Vagina (tissue), 2 donors: Measurements from ENCODE around the gene PRDM5. TPM values are rescaled to one million over a fixed set of nuclear protein-coding genes. Genes with fewer than 3 reads are reported as not detected.

ENCODE experiments used
- DNase-seq, 2 donors: peaks; one replicate each; pipeline ENCODE4 v3.0.0-alpha.2; 2017; ENCODE audit errors: extremely low spot score in 2 of 2
- H3K27ac ChIP-seq: fragments of 200-600 bp; sonication (generic); one replicate; pipeline ENCODE4 v1.5.1; 2019
- H3K27me3 ChIP-seq: fragments of 200-600 bp; sonication (generic); one replicate; pipeline ENCODE4 v1.5.1; 2019
- H3K36me3 ChIP-seq, 2 donors: fragments of 200-600 bp; sonication (generic); one replicate each; pipeline ENCODE4 v1.5.1; 2017 to 2019
- H3K4me1 ChIP-seq: fragments of 200-600 bp; sonication (generic); one replicate; pipeline ENCODE4 v1.5.1; 2019
- H3K4me3 ChIP-seq, 2 donors: fragments of 200-600 bp; sonication (generic); 1 replicate in 1 of 2; 2 replicates in 1 of 2; pipeline ENCODE4 v1.5.1; 2016 to 2019
- H3K9me3 ChIP-seq: fragments of 200-600 bp; sonication (generic); one replicate; pipeline ENCODE4 v1.5.1; 2019
- CTCF ChIP-seq, 3 experiments: fragments of 450-650 bp in 2 of 3; fragments of 200-600 bp in 1 of 3; sonication (generic) in 1 of 3; IDR thresholded peaks; one replicate each; pipeline ENCODE4 v1.5.1; 2017 to 2019; ENCODE audit warnings: antibody characterized with exemption in 3 of 3, mild to moderate bottlenecking in 2 of 3, moderate library complexity in 2 of 3
- POLR2A ChIP-seq, 2 donors: fragments of 450-650 bp; IDR thresholded peaks; one replicate each; pipeline ENCODE4 v1.6.1; 2017; ENCODE audit warnings: antibody characterized with exemption in 2 of 2, mild to moderate bottlenecking in 2 of 2, moderate library complexity in 2 of 2
- POLR2AphosphoS5 ChIP-seq, 2 donors: sonication (generic); formaldehyde crosslinking; IDR thresholded peaks; one replicate each; pipeline ENCODE4 v1.9.0; 2017; ENCODE audit warnings: antibody characterized with exemption in 2 of 2, mild to moderate bottlenecking in 2 of 2, low read depth in 1 of 2; ENCODE audit not compliant: insufficient read depth in 1 of 2
- intact Hi-C: fragments of 100-400 bp; cut with DNase I; formaldehyde crosslinking; loops from one replicate; pipeline ENCODE4 v1.15.1; 2023
- total RNA-seq: library from RNA; depleted of rRNA; stranded (reverse); fragments of >200 nt; gene quantifications from one replicate; pipeline ENCODE4 v1.2.3, GENCODE V29; 2016

PRDM5 gene
- total RNA-seq, 1 donor from 2014 or later: 15.2 TPM

DNA sequence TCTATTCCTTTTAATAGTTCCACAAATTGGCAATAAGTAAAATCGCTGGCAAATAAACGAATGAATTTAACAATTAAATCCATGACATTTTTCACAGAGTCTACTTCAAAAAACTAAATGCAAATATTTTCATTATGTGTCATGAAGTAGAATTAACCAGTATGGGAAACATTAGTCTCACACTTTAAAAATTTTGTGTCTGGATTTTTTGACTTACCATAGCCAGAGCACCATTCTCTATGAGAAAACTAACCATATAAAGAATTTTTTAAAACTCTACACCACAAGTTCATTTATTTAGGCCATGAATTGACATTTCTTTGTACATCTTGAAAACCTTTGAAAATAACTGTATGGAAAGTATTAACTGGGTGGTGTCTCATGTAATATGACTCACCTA lies 41.2 kb downstream of the PRDM5 start:
- no peak overlapping the region for H3K27ac ChIP-seq
- intact Hi-C loops: no loop called here
- TF ChIP-seq CTCF (IDR thresholded peaks at IDR 0.05): no peak
- no peak for TF ChIP-seq POLR2A (IDR thresholded peaks at IDR 0.05)
- TF ChIP-seq POLR2AphosphoS5 (IDR thresholded peaks at IDR 0.05; ENCODE audit: insufficient read depth in 1 of 2, low read depth in 1 of 2): no peak
- no peaks in the 10 kb centered on the region for H3K36me3 ChIP-seq
- H3K9me3 ChIP-seq: no peaks in the 10 kb centered on the region
- H3K27me3 ChIP-seq: no peaks in the 10 kb centered on the region
- H3K4me1 ChIP-seq: no peaks in the 10 kb centered on the region
- no peak for DNase-seq
- H3K4me3 ChIP-seq: no peak overlapping the region

- no peak for TF ChIP-seq CTCF (IDR thresholded peaks at IDR 0.05)
- H3K9me3 ChIP-seq: no peaks in the 10 kb centered on the region
- H3K4me3 ChIP-seq: no peak overlapping the region
- no peaks in the 10 kb centered on the region for H3K36me3 ChIP-seq
- intact Hi-C loops: no loop called here
- no peaks in the 10 kb centered on the region for H3K27me3 ChIP-seq
- H3K27ac ChIP-seq: no peak overlapping the region
- no peak for DNase-seq
- H3K4me1 ChIP-seq: peaks cover 10% of the 10 kb centered on the region
These were observed 45.5 kb downstream of the PRDM5 start for GRCh38 chr4:120877021-120877420.

- TF ChIP-seq POLR2AphosphoS5 (IDR thresholded peaks at IDR 0.05; ENCODE audit: insufficient read depth in 1 of 2, low read depth in 1 of 2): no peak
- TF ChIP-seq CTCF (IDR thresholded peaks at IDR 0.05): no peak
- no peak for TF ChIP-seq POLR2A (IDR thresholded peaks at IDR 0.05)
- Histone ChIP-seq H3K4me3 (no peak overlapping the region), H3K36me3 (no peaks in the 10 kb centered on the region), H3K27me3 (no peaks in the 10 kb centered on the region), H3K27ac (no peak overlapping the region), H3K9me3 (no peaks in the 10 kb centered on the region), H3K4me1 (peaks cover 10% of the 10 kb centered on the region)
- intact Hi-C loops: no loop called here
- no peak for DNase-seq
These were observed 47.4 kb downstream of the PRDM5 start for GRCh38 chr4:120874792-120875774.

GRCh38 chr4:120873554-120873953 lies 49.0 kb downstream of the PRDM5 start:
- Histone ChIP-seq H3K4me3 (no peak overlapping the region), H3K36me3 (no peaks in the 10 kb centered on the region), H3K27ac (no peak overlapping the region), H3K27me3 (no peaks in the 10 kb centered on the region), H3K4me1 (peaks cover 10% of the 10 kb centered on the region), H3K9me3 (no peaks in the 10 kb centered on the region)
- no peak for TF ChIP-seq CTCF (IDR thresholded peaks at IDR 0.05)
- no peak for TF ChIP-seq POLR2A (IDR thresholded peaks at IDR 0.05)
- no peak for TF ChIP-seq POLR2AphosphoS5 (IDR thresholded peaks at IDR 0.05; ENCODE audit: insufficient read depth in 1 of 2, low read depth in 1 of 2)
- DNase-seq: no peak
- intact Hi-C loops: no loop called here

- Histone ChIP-seq H3K9me3 (no peaks in the 10 kb centered on the region), H3K4me1 (peaks cover 10% of the 10 kb centered on the region), H3K36me3 (no peaks in the 10 kb centered on the region), H3K4me3 (no peak overlapping the region), H3K27ac (no peak overlapping the region), H3K27me3 (no peaks in the 10 kb centered on the region)
- TF ChIP-seq CTCF (IDR thresholded peaks at IDR 0.05): no peak
- TF ChIP-seq POLR2AphosphoS5 (IDR thresholded peaks at IDR 0.05; ENCODE audit: insufficient read depth in 1 of 2, low read depth in 1 of 2): no peak
- no peak for TF ChIP-seq POLR2A (IDR thresholded peaks at IDR 0.05)
- intact Hi-C loops: no loop called here
- DNase-seq: no peak
These were observed 51.4 kb downstream of the PRDM5 start for GRCh38 chr4:120871173-120871572.
